HepG2 (cell line): ENCODE measurements around the gene IPO13. TPM values are rescaled to one million over a fixed set of nuclear protein-coding genes. Genes with fewer than 3 reads are reported as not detected.

Experiments used
- ARNT2 ChIP-seq: sonication (generic); formaldehyde crosslinking; IDR thresholded peaks from 2 replicates; pipeline ENCODE4 v1.8.0; 2022; ENCODE audit warnings: mild to moderate bottlenecking, low read depth, missing genetic modification reagents, moderate library complexity
- CERS6 ChIP-seq: sonication (generic); formaldehyde crosslinking; IDR thresholded peaks from 2 replicates; pipeline ENCODE4 v1.5.0; 2020; ENCODE audit warnings: missing genetic modification reagents
- ETV5 ChIP-seq: IDR thresholded peaks from 2 replicates; pipeline ENCODE4 v1.6.1; 2018; ENCODE audit warnings: missing biosample characterization, missing genetic modification reagents, inconsistent platforms, borderline replicate concordance
- ISX ChIP-seq: sonication (generic); formaldehyde crosslinking; conservative IDR thresholded peaks from 2 replicates; pipeline ENCODE4 v1.5.0; 2020; ENCODE audit warnings: missing genetic modification reagents
- JARID2 ChIP-seq: sonication (generic); formaldehyde crosslinking; IDR thresholded peaks from 2 replicates; pipeline ENCODE4 v1.8.1; 2023; ENCODE audit warnings: missing genetic modification reagents, inconsistent platforms; ENCODE audit not compliant: insufficient replicate concordance
- KLF11 ChIP-seq: IDR thresholded peaks from 2 replicates; pipeline ENCODE4 v1.6.1; 2016; ENCODE audit warnings: missing compliant biosample characterization
- KLF12 ChIP-seq: sonication (generic); formaldehyde crosslinking; IDR thresholded peaks from 2 replicates; pipeline ENCODE4 v1.4.0; 2020; ENCODE audit warnings: missing genetic modification reagents, borderline replicate concordance
- MXD4 ChIP-seq: IDR thresholded peaks from 2 replicates; pipeline ENCODE4 v1.6.1; 2016; ENCODE audit warnings: mild to moderate bottlenecking, missing biosample characterization, missing genetic modification reagents
- PRPF4 ChIP-seq: fragments of 200-400 bp; formaldehyde crosslinking; IDR thresholded peaks from 2 replicates; pipeline ENCODE4 v1.6.1; 2016; ENCODE audit warnings: low read length, low read depth; ENCODE audit not compliant: poor library complexity, severe bottlenecking
- ZNF235 ChIP-seq: sonication (generic); formaldehyde crosslinking; IDR thresholded peaks from 2 replicates; pipeline ENCODE4 v1.8.1; 2023; ENCODE audit warnings: mild to moderate bottlenecking, missing genetic modification reagents, borderline replicate concordance
- ZNF530 ChIP-seq: sonication (generic); formaldehyde crosslinking; IDR thresholded peaks from 2 replicates; pipeline ENCODE4 v1.5.0; 2020; ENCODE audit warnings: low read depth, mild to moderate bottlenecking, missing genetic modification reagents
- ZNF572 ChIP-seq: sonication (generic); formaldehyde crosslinking; IDR thresholded peaks from 2 replicates; pipeline ENCODE4 v1.5.1; 2020; ENCODE audit warnings: mild to moderate bottlenecking, missing genetic modification reagents
- ZNF589 ChIP-seq: sonication (generic); formaldehyde crosslinking; conservative IDR thresholded peaks from 2 replicates; pipeline ENCODE4 v1.8.0; 2022; ENCODE audit warnings: mild to moderate bottlenecking, moderate library complexity, missing genetic modification reagents
- ZNF615 ChIP-seq: sonication (generic); formaldehyde crosslinking; IDR thresholded peaks from 2 replicates; pipeline ENCODE4 v1.5.0; 2020; ENCODE audit warnings: mild to moderate bottlenecking, missing genetic modification reagents, borderline replicate concordance
- ZNF646 ChIP-seq: sonication (generic); formaldehyde crosslinking; IDR thresholded peaks from 2 replicates; pipeline ENCODE4 v1.9.0; 2021; ENCODE audit warnings: mild to moderate bottlenecking, missing genetic modification reagents
- ZNF773 ChIP-seq: sonication (generic); formaldehyde crosslinking; IDR thresholded peaks from 2 replicates; pipeline ENCODE4 v1.4.0; 2020; ENCODE audit warnings: missing genetic modification reagents, borderline replicate concordance
- ZNF879 ChIP-seq: sonication (generic); formaldehyde crosslinking; IDR thresholded peaks from 2 replicates; pipeline ENCODE4 v1.8.1; 2023; ENCODE audit warnings: missing genetic modification reagents
- ZNF891 ChIP-seq: sonication (generic); formaldehyde crosslinking; IDR thresholded peaks from 2 replicates; pipeline ENCODE4 v1.5.0; 2020; ENCODE audit warnings: mild to moderate bottlenecking, missing genetic modification reagents
- polyA plus RNA-seq, 8 experiments: library from polyadenylated mRNA; depleted of rRNA in 3 of 8; stranded (reverse) in 7 of 8; unstranded in 1 of 8; fragments of >200 nt; fragmentation: Illumina TruSeq in 4 of 8; extraction: Trizol in 4 of 8; gene quantifications; 2 replicates each; pipeline versions ENCODE4 v1.2.1 to v1.2.3, GENCODE V29; 2011 to 2016; ENCODE audit warnings: low read depth in 4 of 8, missing spikeins in 1 of 8, mixed read lengths in 1 of 8; ENCODE audit not compliant: insufficient read depth in 1 of 8
- total RNA-seq, 5 experiments: library from RNA; depleted of rRNA; stranded (reverse); fragments of >200 nt; fragmentation: Illumina TruSeq; extraction: Trizol; gene quantifications; 2 replicates each; pipeline ENCODE4 v1.2.3, GENCODE V29; 2016; ENCODE audit warnings: low read depth in 1 of 5

Gene IPO13
- total and polyA plus RNA-seq, 2 of the 13 experiments (the other 11 are each of a cell fraction or from before 2014, with no cell fraction given): 12.9 to 15.6 TPM

GRCh38 chr1:43987159-43987902 lies 40.6 kb downstream of the IPO13 start (continued):
- TF ChIP-seq ZNF646 (CRISPR knock-in tag): no peak
- TF ChIP-seq ZNF235 (CRISPR knock-in tag): no peak
- TF ChIP-seq JARID2 (CRISPR knock-in tag): no peak
- TF ChIP-seq ZNF891 (CRISPR knock-in tag): no peak
- no peak for TF ChIP-seq ZNF589 (CRISPR knock-in tag)
- no peak for TF ChIP-seq ZNF773 (CRISPR knock-in tag)
- no peak for TF ChIP-seq PRPF4
- no peak for TF ChIP-seq ISX
- no peak for TF ChIP-seq MXD4
- no peak for TF ChIP-seq ARNT2 (CRISPR knock-in tag)
- no peak for TF ChIP-seq ZNF530 (CRISPR knock-in tag)
- TF ChIP-seq ZNF879 (CRISPR knock-in tag): 0 out of 2 replicates have a peak, but pooled peaks have one; percentile 30
- TF ChIP-seq CERS6 (CRISPR knock-in tag): no peak
- no peak for TF ChIP-seq KLF12 (CRISPR knock-in tag)
- peak; percentile 53; the same call in 1 of the 2 replicates for TF ChIP-seq ETV5 (CRISPR knock-in tag)
- TF ChIP-seq KLF11 (CRISPR knock-in tag): no peak
- TF ChIP-seq ZNF572: no peak
- no peak for TF ChIP-seq ZNF615
